Esophagus (tissue), 2 donors: ENCODE measurements around the gene ZNF135. TPM values are rescaled to one million over a fixed set of nuclear protein-coding genes. Genes with fewer than 3 reads are reported as not detected.

Experiments
- H3K27ac ChIP-seq, 2 donors: one replicate each; pipeline ENCODE4 v1.5.1; 2013; ENCODE audit warnings: low read depth in 2 of 2, mild to moderate bottlenecking in 2 of 2, inconsistent platforms in 1 of 2, low read length in 1 of 2, moderate library complexity in 1 of 2
- H3K27me3 ChIP-seq, 2 donors: one replicate each; pipeline ENCODE4 v1.6.1; 2013; ENCODE audit warnings: low read length in 2 of 2, control low read depth in 1 of 2, mild to moderate bottlenecking in 1 of 2; ENCODE audit not compliant: insufficient read depth in 2 of 2, control insufficient read depth in 1 of 2
- H3K36me3 ChIP-seq, 2 donors: one replicate each; pipeline ENCODE4 v1.6.1; 2013; ENCODE audit warnings: low read length in 1 of 2; ENCODE audit not compliant: control insufficient read depth in 2 of 2, insufficient read depth in 2 of 2
- H3K4me1 ChIP-seq, 2 donors: one replicate each; pipeline ENCODE4 v1.6.1; 2013; ENCODE audit warnings: low read length in 1 of 2; ENCODE audit not compliant: control insufficient read depth in 2 of 2, insufficient read depth in 2 of 2
- H3K4me3 ChIP-seq, 2 donors: one replicate each; pipeline ENCODE4 v1.5.1; 2013; ENCODE audit warnings: low read length in 2 of 2, mild to moderate bottlenecking in 2 of 2, low read depth in 1 of 2, moderate library complexity in 1 of 2
- H3K9me3 ChIP-seq, 2 donors: one replicate each; pipeline ENCODE4 v1.6.1; 2013; ENCODE audit warnings: mild to moderate bottlenecking in 2 of 2, low read depth in 1 of 2, low read length in 1 of 2, moderate library complexity in 1 of 2; ENCODE audit not compliant: control insufficient read depth in 2 of 2, insufficient read depth in 1 of 2
- WGBS, 2 donors: extraction: QIAGEN DNeasy Blood & Tissue Kit; methylation state at CpG; one replicate each; pipeline ENCODE4 v1.1.7; 2013; 5-methylcytosine and 5-hydroxymethylcytosine counted together
- polyA plus RNA-seq, 2 donors: library from polyadenylated mRNA; stranded (reverse); fragments of 200-250 nt; gene quantifications; one replicate each; pipeline ENCODE4 v1.2.3, GENCODE V29; 2013
- donor health status: healthy with polysubstance abuse.
- donor health status: Bipolar disorder and iron deficiency.

ZNF135 gene
- polyA plus RNA-seq, 2 donors = 1.6 to 2.9 TPM

DNA sequence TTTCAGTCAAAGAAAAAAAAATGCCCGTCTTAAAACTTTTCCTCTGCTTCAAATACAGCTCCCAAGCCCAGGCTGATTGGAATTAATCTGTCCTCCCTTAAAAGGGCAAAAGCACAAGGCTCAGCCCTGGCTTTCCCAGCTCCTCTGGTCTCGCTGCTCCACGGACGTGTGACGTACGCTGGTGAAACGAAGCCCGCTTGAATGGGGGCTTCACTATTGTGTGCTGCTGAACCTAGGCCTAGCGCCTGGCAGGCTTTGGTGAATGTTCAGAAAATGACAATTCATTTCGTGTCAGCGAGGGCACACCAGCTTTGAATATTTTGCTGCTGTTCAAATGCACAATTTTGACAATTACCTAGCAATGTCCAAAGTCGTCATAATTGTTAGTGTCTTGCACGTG, 615 bp upstream of the ZNF135 start:
- 81 to 87% methylated on average over 13 of the region's 13 CpGs for WGBS, 2 donors
- Histone ChIP-seq H3K4me3 (no peak overlapping the region), H3K27me3 (no peaks in the 10 kb centered on the region), H3K9me3 (peaks cover 6 to 42% of the 10 kb centered on the region in 2 donors), H3K27ac (peak overlapping the region; percentile 76 to 92), H3K4me1 (peaks cover 0 to 5% of the 10 kb centered on the region in 2 donors), H3K36me3 (peaks cover 0 to 2% of the 10 kb centered on the region in 2 donors)

DNA sequence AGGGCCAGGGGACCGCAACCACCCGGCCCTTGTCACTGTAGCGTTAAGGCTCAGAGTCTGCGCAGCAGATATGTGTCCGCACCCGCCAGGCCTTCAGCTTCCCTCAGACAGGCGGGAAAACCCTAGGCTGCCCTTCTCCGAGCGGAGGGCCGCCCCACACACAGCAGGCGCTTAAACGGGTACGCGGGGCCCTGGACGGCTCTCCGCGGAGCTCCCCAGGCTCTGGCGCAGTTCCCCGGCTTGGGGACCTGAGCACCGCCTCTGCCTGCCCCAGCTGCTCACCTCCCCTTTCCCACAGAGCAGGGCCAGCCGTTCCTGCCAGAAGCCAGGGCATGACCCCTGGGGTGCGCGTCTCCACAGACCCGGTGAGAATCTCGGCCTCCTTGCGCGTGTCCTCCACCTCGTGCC, 593 bp downstream of the ZNF135 start:
- H3K4me3 ChIP-seq = peak overlapping the region; percentile 64 to 77
- peaks cover 6 to 44% of the 10 kb centered on the region in 2 donors for H3K9me3 ChIP-seq
- peaks cover 0 to 5% of the 10 kb centered on the region in 2 donors for H3K4me1 ChIP-seq
- peaks cover 0 to 5% of the 10 kb centered on the region in 2 donors for H3K36me3 ChIP-seq
- peak overlapping the region; percentile 84 to 92 for H3K27ac ChIP-seq
- H3K27me3 ChIP-seq = no peaks in the 10 kb centered on the region
- 16 to 22% methylated on average over 27 to 28 of the region's 28 CpGs for WGBS, 2 donors

DNA sequence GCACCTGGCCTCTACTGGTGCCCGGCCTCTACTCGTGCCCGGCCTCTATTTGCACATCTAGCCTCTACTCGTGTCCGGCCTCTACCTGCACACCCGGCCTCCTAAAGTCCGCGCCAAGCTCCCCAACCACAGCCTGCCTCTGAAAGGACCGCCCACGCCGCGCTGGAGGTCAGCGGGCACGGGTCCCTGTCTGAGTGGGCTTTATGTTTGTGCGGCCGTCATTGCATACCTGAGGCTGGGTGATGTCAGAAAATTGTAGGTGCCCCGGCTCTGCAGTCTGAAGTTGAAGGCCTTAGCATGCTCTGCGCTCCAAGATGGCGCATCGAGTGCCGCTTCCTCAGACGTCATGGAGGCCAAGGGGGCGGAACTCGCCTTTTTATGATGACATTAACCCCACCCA, 1.1 kb downstream of the ZNF135 start:
- H3K9me3 ChIP-seq = peaks cover 6 to 41% of the 10 kb centered on the region in 2 donors
- WGBS, 2 donors = 89% methylated on average over 24 of the region's 24 CpGs
- no peak overlapping the region for H3K27ac ChIP-seq
- peak overlapping the region in 1 of 2 donors; percentile 77 for H3K4me3 ChIP-seq
- peaks cover 0 to 5% of the 10 kb centered on the region in 2 donors for H3K36me3 ChIP-seq
- H3K27me3 ChIP-seq = no peaks in the 10 kb centered on the region
- peaks cover 0 to 5% of the 10 kb centered on the region in 2 donors for H3K4me1 ChIP-seq

DNA sequence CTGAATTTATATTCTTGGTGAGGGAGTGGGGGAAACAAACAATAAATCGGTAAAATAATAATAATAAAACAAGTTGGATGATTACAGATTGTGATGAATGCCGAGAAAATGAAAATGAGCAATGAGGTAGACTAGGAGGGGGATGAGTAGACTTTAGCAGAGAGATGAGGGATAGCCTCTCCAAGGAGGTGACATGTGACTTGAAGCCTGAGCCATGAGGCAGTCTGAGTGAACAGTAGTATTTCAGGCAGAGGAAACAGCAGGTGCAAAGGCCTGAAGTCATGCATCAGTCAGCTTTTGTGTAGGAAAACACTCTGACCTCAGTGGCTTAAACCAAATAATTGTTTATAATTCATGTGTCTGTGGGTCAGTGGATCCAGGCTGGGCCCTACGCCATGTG, 4.6 kb downstream of the ZNF135 start:
- Histone ChIP-seq H3K27ac (no peak overlapping the region), H3K9me3 (peaks cover 22 to 52% of the 10 kb centered on the region in 2 donors), H3K4me1 (peaks cover 0 to 5% of the 10 kb centered on the region in 2 donors), H3K4me3 (no peak overlapping the region), H3K36me3 (peaks cover 2 to 16% of the 10 kb centered on the region in 2 donors), H3K27me3 (no peaks in the 10 kb centered on the region)
- WGBS, 2 donors = 95 to 98% methylated on average over 3 of the region's 3 CpGs

DNA sequence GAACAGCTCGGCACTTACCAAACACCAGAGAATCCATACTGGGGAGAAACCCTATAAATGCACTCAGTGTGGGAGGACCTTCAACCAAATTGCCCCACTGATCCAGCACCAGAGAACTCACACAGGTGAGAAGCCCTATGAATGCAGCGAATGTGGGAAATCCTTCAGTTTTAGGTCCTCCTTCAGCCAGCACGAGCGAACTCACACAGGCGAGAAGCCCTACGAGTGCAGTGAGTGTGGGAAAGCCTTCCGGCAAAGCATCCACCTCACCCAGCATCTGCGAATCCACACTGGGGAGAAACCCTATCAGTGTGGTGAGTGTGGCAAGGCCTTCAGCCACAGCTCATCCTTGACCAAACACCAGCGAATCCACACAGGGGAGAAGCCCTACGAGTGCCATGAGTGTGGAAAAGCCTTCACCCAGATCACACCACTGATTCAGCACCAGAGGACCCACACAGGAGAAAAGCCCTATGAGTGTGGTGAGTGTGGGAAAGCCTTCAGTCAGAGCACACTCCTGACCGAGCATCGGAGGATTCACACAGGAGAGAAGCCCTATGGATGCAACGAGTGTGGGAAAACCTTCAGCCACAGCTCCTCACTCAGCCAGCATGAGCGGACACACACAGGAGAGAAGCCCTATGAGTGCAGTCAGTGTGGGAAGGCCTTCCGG, 8.3 kb downstream of the ZNF135 start:
- H3K36me3 ChIP-seq = peaks cover 2 to 16% of the 10 kb centered on the region in 2 donors
- WGBS, 2 donors = 96 to 98% methylated on average over 15 of the region's 15 CpGs

DNA sequence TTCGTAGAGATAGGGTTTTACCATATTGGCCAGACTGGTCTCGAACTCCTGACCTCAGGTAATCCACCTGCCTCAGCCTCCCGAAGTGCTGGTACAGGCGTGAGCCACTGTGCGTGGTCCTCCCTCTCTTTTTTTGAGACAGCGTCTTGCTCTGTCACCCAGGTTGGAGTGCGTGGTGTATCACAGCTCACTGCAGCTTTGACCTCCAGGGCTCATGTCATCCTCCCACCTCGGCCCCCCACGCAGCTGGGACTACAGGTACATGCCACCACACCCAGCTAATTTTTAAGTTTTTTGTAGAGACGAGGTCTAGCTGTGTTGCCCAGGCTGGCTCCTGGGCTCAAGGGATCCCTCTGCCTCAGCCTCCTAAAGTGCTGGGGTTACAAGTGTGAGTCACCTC, 20.7 kb downstream of the ZNF135 start:
- H3K9me3 ChIP-seq = peaks cover 13 to 37% of the 10 kb centered on the region in 2 donors
- no peaks in the 10 kb centered on the region for H3K27me3 ChIP-seq
- H3K27ac ChIP-seq = no peak overlapping the region
- H3K4me1 ChIP-seq = no peaks in the 10 kb centered on the region
- H3K36me3 ChIP-seq = no peaks in the 10 kb centered on the region
- WGBS, 2 donors = 91% methylated on average over 10 of the region's 10 CpGs
- H3K4me3 ChIP-seq = no peak overlapping the region

More for the DNA sequence above, 8.3 kb downstream of the ZNF135 start:
- H3K4me1 ChIP-seq = no peaks in the 10 kb centered on the region
- no peak overlapping the region for H3K27ac ChIP-seq
- H3K9me3 ChIP-seq = peaks cover 35 to 58% of the 10 kb centered on the region in 2 donors
- H3K4me3 ChIP-seq = no peak overlapping the region
- no peaks in the 10 kb centered on the region for H3K27me3 ChIP-seq

DNA sequence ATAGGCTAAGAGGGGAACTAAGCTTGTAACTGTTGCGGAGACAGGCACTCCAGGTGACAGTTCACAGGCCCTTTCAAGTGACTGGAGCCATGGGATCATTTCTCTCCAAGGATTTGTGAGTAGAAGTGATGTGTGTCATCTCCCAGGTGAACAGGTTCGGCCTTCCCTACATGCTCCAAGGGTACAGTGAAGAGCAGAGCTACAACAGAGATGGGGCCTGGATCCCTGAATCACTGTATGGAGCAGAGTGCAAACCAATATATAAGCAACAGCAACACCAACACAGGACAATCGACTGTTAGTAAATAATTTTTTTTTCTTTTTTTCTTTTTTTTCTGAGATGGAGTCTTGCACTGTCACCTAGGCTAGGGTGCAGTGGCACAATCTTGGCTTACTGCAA, 23.9 kb downstream of the ZNF135 start:
- Histone ChIP-seq H3K9me3 (peaks cover 38 to 42% of the 10 kb centered on the region in 2 donors), H3K4me1 (no peaks in the 10 kb centered on the region), H3K36me3 (peaks cover 5 to 8% of the 10 kb centered on the region in 2 donors), H3K27me3 (no peaks in the 10 kb centered on the region), H3K27ac (no peak overlapping the region), H3K4me3 (no peak overlapping the region)
- 93 to 95% methylated on average over 3 of the region's 3 CpGs for WGBS, 2 donors

DNA sequence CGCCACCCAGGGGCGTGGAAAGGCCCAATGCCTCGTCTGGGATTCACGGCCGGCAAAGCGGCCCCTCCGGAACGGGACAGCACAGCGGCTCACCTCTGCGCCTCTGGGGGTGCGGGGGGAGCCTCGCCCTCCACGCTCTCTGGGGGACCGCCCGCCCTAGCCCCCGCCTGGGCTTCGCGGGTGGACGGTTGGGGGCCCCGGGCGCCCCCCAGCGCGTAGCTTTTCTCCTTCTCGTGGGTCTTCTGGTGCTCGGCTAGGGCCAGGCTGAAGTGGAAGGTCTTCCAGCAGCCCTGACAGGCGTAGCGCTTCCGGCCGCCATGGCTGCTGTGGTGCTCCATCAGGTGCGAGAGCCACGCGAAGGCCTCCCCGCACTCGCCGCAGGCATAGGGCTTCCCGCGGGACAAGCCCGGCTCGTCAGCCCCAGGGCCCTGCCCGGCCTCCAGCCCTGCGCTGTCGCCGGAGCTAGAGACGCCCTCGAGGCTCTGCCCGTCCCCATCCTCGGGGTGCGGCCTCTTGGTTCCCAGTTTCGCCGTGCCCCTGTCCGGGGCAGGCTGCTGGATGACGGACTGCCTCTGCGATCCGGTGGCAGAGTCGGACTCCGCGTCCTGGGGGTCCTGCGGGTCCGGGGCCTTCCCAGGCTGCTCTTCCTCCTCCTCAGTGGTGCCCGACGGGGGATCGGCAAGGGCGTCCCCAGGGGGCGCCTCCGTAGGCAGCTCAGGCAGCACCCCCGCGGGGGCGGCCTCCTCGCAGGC, 25.7 kb downstream of the ZNF135 start:
- Histone ChIP-seq H3K27me3 (no peaks in the 10 kb centered on the region), H3K4me3 (no peak overlapping the region)

DNA sequence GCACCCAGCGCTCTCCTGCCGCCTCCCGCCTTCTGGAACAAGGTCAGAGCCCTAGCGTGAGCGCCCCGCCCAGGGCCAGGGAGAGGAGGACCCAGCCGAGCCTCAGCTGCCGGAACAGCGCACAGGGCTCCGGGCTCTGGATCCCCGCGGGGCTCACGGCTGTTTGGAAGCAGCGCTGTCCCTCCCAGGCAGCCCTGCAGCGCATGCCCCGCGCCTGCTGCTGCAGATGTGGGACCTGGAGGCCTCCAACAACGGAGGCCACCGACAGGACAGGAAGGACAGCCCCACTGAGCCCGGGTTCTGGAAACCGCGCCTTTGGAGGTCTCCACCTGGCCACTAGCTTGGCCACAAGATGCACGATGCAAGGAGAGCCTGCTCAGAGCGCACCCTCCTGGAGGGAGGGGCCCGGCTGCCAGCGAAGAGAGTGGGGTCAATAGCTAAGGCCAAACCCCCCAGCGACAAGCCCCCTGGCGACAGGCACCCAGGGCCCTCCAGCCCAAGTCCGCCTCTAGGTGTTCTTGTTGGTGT, 26.3 kb downstream of the ZNF135 start:
- Histone ChIP-seq H3K36me3 (peaks cover 5 to 8% of the 10 kb centered on the region in 2 donors), H3K4me3 (no peak overlapping the region), H3K4me1 (no peaks in the 10 kb centered on the region), H3K27me3 (no peaks in the 10 kb centered on the region), H3K27ac (no peak overlapping the region), H3K9me3 (peaks cover 36 to 49% of the 10 kb centered on the region in 2 donors)
- WGBS, 2 donors = 93 to 96% methylated on average over 28 to 29 of the region's 29 CpGs

More for the DNA sequence above, 25.7 kb downstream of the ZNF135 start:
- H3K9me3 ChIP-seq = peaks cover 37 to 49% of the 10 kb centered on the region in 2 donors
- peaks cover 5 to 8% of the 10 kb centered on the region in 2 donors for H3K36me3 ChIP-seq
- H3K27ac ChIP-seq = no peak overlapping the region
- WGBS, 2 donors = 97 to 98% methylated on average over 62 to 69 of the region's 69 CpGs
- H3K4me1 ChIP-seq = no peaks in the 10 kb centered on the region
